H9 (cell line): ENCODE data around the gene OR13C3. TPM values are rescaled to one million over a fixed set of nuclear protein-coding genes. Genes with fewer than 3 reads are reported as not detected.

Source experiments
- DNase-seq: peaks from one replicate; pipeline ENCODE4 v3.0.0-alpha.2; 2017
- H2AFZ ChIP-seq: one replicate; pipeline ENCODE4 v1.6.1; 2013; ENCODE audit warnings: mild to moderate bottlenecking, low read length, control low read depth, moderate library complexity
- H2AK5ac ChIP-seq: 2 replicates; pipeline ENCODE4 v1.6.1; 2013; ENCODE audit warnings: low read length, control low read depth, mixed read lengths; ENCODE audit not compliant: insufficient read length
- H2BK120ac ChIP-seq: one replicate; pipeline ENCODE4 v1.6.1; 2013; ENCODE audit warnings: low read depth, mild to moderate bottlenecking, low read length, control low read depth, inconsistent platforms; ENCODE audit not compliant: poor library complexity, severe bottlenecking
- H2BK12ac ChIP-seq: 2 replicates; pipeline ENCODE4 v1.6.1; 2013; ENCODE audit warnings: low read length, control low read depth, mixed read lengths, low read depth; ENCODE audit not compliant: insufficient read length
- H2BK15ac ChIP-seq: 2 replicates; pipeline ENCODE4 v1.6.1; 2013; ENCODE audit warnings: low read depth, low read length, control low read depth
- H2BK20ac ChIP-seq: one replicate; pipeline ENCODE4 v1.6.1; 2013; ENCODE audit warnings: low read depth, mild to moderate bottlenecking, low read length, control low read depth, inconsistent platforms; ENCODE audit not compliant: poor library complexity, severe bottlenecking
- H2BK5ac ChIP-seq: 2 replicates; pipeline ENCODE4 v1.6.1; 2013; ENCODE audit warnings: low read length, control low read depth, mixed read lengths; ENCODE audit not compliant: insufficient read length
- H3K14ac ChIP-seq: 2 replicates; pipeline ENCODE4 v1.6.1; 2013; ENCODE audit warnings: low read length, control low read depth; ENCODE audit not compliant: insufficient read depth
- H3K18ac ChIP-seq: 2 replicates; pipeline ENCODE4 v1.6.1; 2013; ENCODE audit warnings: low read depth, mild to moderate bottlenecking, mixed read lengths, low read length, control low read depth; ENCODE audit not compliant: insufficient read length
- H3K23ac ChIP-seq: 2 replicates; pipeline ENCODE4 v1.6.1; 2013; ENCODE audit warnings: low read length, control low read depth, mixed read lengths, low read depth; ENCODE audit not compliant: insufficient read length
- H3K23me2 ChIP-seq: 2 replicates; pipeline ENCODE4 v1.6.1; 2013; ENCODE audit warnings: low read depth, mild to moderate bottlenecking, mixed read lengths, low read length, control low read depth; ENCODE audit not compliant: insufficient read length, poor library complexity, severe bottlenecking
- H3K27ac ChIP-seq: 2 replicates; pipeline ENCODE4 v1.5.1; 2013; ENCODE audit warnings: low read length, control low read depth, mixed read lengths, low read depth; ENCODE audit not compliant: insufficient read length
- H3K27me3 ChIP-seq: 2 replicates; pipeline ENCODE4 v1.6.1; 2013; ENCODE audit warnings: low read length, control low read depth, inconsistent platforms; ENCODE audit not compliant: insufficient read depth
- H3K4ac ChIP-seq: 2 replicates; pipeline ENCODE4 v1.6.1; 2013; ENCODE audit warnings: low read depth, mild to moderate bottlenecking, control low read depth, inconsistent platforms, low read length, moderate library complexity
- H3K4me1 ChIP-seq: 2 replicates; pipeline ENCODE4 v1.6.1; 2013; ENCODE audit warnings: low read length, control low read depth, inconsistent platforms; ENCODE audit not compliant: insufficient read depth
- H3K4me2 ChIP-seq: 2 replicates; pipeline ENCODE4 v1.6.1; 2013; ENCODE audit warnings: low read length, control low read depth, mixed read lengths; ENCODE audit not compliant: insufficient read length, insufficient read depth
- H3K56ac ChIP-seq: 2 replicates; pipeline ENCODE4 v1.6.1; 2013; ENCODE audit warnings: low read depth, mild to moderate bottlenecking, mixed read lengths, low read length, control low read depth; ENCODE audit not compliant: insufficient read length
- H3K79me1 ChIP-seq: 2 replicates; pipeline ENCODE4 v1.6.1; 2013; ENCODE audit warnings: low read depth, mild to moderate bottlenecking, moderate library complexity, low read length, control low read depth, inconsistent platforms; ENCODE audit not compliant: insufficient read depth, poor library complexity, severe bottlenecking
- H3K79me2 ChIP-seq: 2 replicates; pipeline ENCODE4 v1.6.1; 2013; ENCODE audit warnings: low read length, control low read depth, inconsistent platforms; ENCODE audit not compliant: insufficient read depth
- H3K9ac ChIP-seq: 2 replicates; pipeline ENCODE4 v1.6.1; 2013; ENCODE audit warnings: low read length, control low read depth, mixed read lengths; ENCODE audit not compliant: insufficient read length; ENCODE audit errors: extremely low read depth
- H3K9me3 ChIP-seq: one replicate; pipeline ENCODE4 v1.6.1; 2013; ENCODE audit warnings: low read depth, low read length, inconsistent platforms; ENCODE audit not compliant: control insufficient read depth
- H3T11ph ChIP-seq: one replicate; pipeline ENCODE4 v1.6.1; 2013; ENCODE audit warnings: mild to moderate bottlenecking, low read length, control low read depth, inconsistent platforms
- H4K20me1 ChIP-seq: one replicate; pipeline ENCODE4 v1.6.1; 2013; ENCODE audit not compliant: control insufficient read depth, insufficient read length, insufficient read depth
- H4K5ac ChIP-seq: 2 replicates; pipeline ENCODE4 v1.6.1; 2013; ENCODE audit warnings: low read depth, mild to moderate bottlenecking, mixed read lengths, low read length, control low read depth; ENCODE audit not compliant: insufficient read length
- H4K8ac ChIP-seq: replicated peaks from 2 replicates; pipeline ENCODE4 v1.6.1; 2013; ENCODE audit warnings: low read length, control low read depth, mixed read lengths, low read depth; ENCODE audit not compliant: insufficient read length
- H4K91ac ChIP-seq: 2 replicates; pipeline ENCODE4 v1.6.1; 2013; ENCODE audit warnings: low read depth, mild to moderate bottlenecking, moderate library complexity, mixed read lengths, low read length, control low read depth; ENCODE audit not compliant: insufficient read length
- H3K27ac Mint-ChIP-seq, 3 experiments: 2 replicates in 2 of 3; 3 replicates in 1 of 3; pipeline ENCODE4 v1.8.0; 2020 to 2021; ENCODE audit warnings: mixed read lengths in 3 of 3, mild to moderate bottlenecking in 1 of 3, moderate library complexity in 1 of 3
- H3K27me3 Mint-ChIP-seq: 2 replicates; pipeline ENCODE4 v1.8.0; 2021; ENCODE audit warnings: low read depth, mild to moderate bottlenecking, moderate library complexity, mixed read lengths
- H3K36me3 Mint-ChIP-seq, 3 experiments: 2 replicates in 2 of 3; 3 replicates in 1 of 3; pipeline ENCODE4 v1.8.0; 2020 to 2021; ENCODE audit warnings: low read depth in 3 of 3, mixed read lengths in 3 of 3; ENCODE audit not compliant: insufficient read depth in 1 of 3
- H3K4me1 Mint-ChIP-seq, 2 experiments: 2 replicates each; pipeline ENCODE4 v1.8.0; 2020; ENCODE audit warnings: mixed read lengths in 2 of 2
- H3K4me3 Mint-ChIP-seq, 2 experiments: 2 replicates in 1 of 2; 3 replicates in 1 of 2; pipeline ENCODE4 v1.8.0; 2020 to 2021; ENCODE audit warnings: mild to moderate bottlenecking in 2 of 2, mixed read lengths in 2 of 2, moderate library complexity in 1 of 2
- H3K9me3 Mint-ChIP-seq, 2 experiments: 2 replicates in 1 of 2; 3 replicates in 1 of 2; pipeline ENCODE4 v1.8.0; 2020; ENCODE audit warnings: mild to moderate bottlenecking in 2 of 2, mixed read lengths in 2 of 2, moderate library complexity in 1 of 2
- CTCF ChIP-seq: fragments of 200-600 bp; sonication (generic); conservative IDR thresholded peaks from 3 replicates; pipeline ENCODE4 v1.8.0; 2021; ENCODE audit warnings: antibody characterized with exemption, mild to moderate bottlenecking
- WGBS: extraction: QIAGEN DNeasy Blood & Tissue Kit; methylation state at CpG from one replicate; pipeline ENCODE4 v1.1.7; 2013; ENCODE audit warnings: missing lambda C conversion rate, low lambda C conversion rate, mixed read lengths; ENCODE audit not compliant: insufficient read length; ENCODE audit errors: extremely low coverage; 5-methylcytosine and 5-hydroxymethylcytosine counted together
- total RNA-seq: library from RNA; stranded (reverse); gene quantifications from 2 replicates; pipeline ENCODE4 v1.2.1, GENCODE V29; 2021

Gene OR13C3
- total RNA-seq, 1 experiment from 2014 or later, result not detected

GRCh38 chr9:104553261-104553660, 16.6 kb upstream of the OR13C3 start:
- Histone ChIP-seq H2AK5ac (no peak overlapping the region), H3K9me3 (no peaks in the 10 kb centered on the region), H3K79me2 (no peaks in the 10 kb centered on the region), H3K9ac (no peak overlapping the region), H3K23me2 (no peaks in the 10 kb centered on the region), H3K27me3 (no peaks in the 10 kb centered on the region), H3K4me2 (no peak overlapping the region), H2BK120ac (no peak overlapping the region), H4K8ac (no peak overlapping the region), H3K27ac (no peak overlapping the region), H4K5ac (no peak overlapping the region), H2BK5ac (no peak overlapping the region), H3K23ac (no peak overlapping the region), H4K20me1 (no peaks in the 10 kb centered on the region), H3K4ac (no peak overlapping the region), H3K4me1 (no peaks in the 10 kb centered on the region), H3K79me1 (no peaks in the 10 kb centered on the region), H3K14ac (no peak overlapping the region), H4K91ac (no peak overlapping the region), H2AFZ (no peak overlapping the region), H3K18ac (no peak overlapping the region), H2BK12ac (no peak overlapping the region), H2BK15ac (no peak overlapping the region), H3T11ph (no peak overlapping the region), H3K56ac (no peak overlapping the region), H2BK20ac (no peak overlapping the region)
- no peak for DNase-seq
- Mint-ChIP-seq H3K27ac (no peak overlapping the region), H3K4me3 (no peak overlapping the region), H3K27me3 (no peaks in the 10 kb centered on the region), H3K36me3 (peaks cover 0 to 6% (median 5%) of the 10 kb centered on the region in 3 experiments; a peak in 3 of 7 replicates), H3K4me1 (peaks cover 8 to 12% of the 10 kb centered on the region in 2 experiments), H3K9me3 (peaks cover 6 to 10% of the 10 kb centered on the region in 2 experiments)
- no CpG with 5 or more reads among the region's 1 CpG for WGBS
- no peak for TF ChIP-seq CTCF
